Tibial artery (tissue), 4 donors: ENCODE measurements around the gene JCHAIN.

Source experiments
- DNase-seq, 2 donors: peaks; one replicate each; pipeline ENCODE4 v3.0.0-alpha.2; 2019
- H3K27ac ChIP-seq, 2 donors: fragments of 200-600 bp; sonication (generic) in 1 of 2; 1 replicate in 1 of 2; 2 replicates in 1 of 2; pipeline ENCODE4 v1.5.1; 2018 to 2019; ENCODE audit warnings: mild to moderate bottlenecking in 1 of 2
- H3K27me3 ChIP-seq, 2 donors: fragments of 200-600 bp; sonication (generic) in 1 of 2; one replicate each; pipeline versions ENCODE4 v1.5.1 to v1.6.0; 2016 to 2019
- H3K36me3 ChIP-seq, 3 donors: fragments of 200-600 bp; sonication (generic) in 2 of 3; one replicate each; pipeline ENCODE4 v1.5.1; 2016 to 2019; ENCODE audit warnings: mild to moderate bottlenecking in 2 of 3
- H3K4me1 ChIP-seq, 4 donors: fragments of 200-600 bp; sonication (generic) in 2 of 4; 1 replicate in 3 of 4; 2 replicates in 1 of 4; pipeline ENCODE4 v1.5.1; 2016 to 2019
- H3K4me3 ChIP-seq, 2 donors: fragments of 200-600 bp; sonication (generic) in 1 of 2; 1 replicate in 1 of 2; 2 replicates in 1 of 2; pipeline ENCODE4 v1.5.1; 2018 to 2019; ENCODE audit warnings: mild to moderate bottlenecking in 2 of 2
- H3K9me3 ChIP-seq, 3 donors: fragments of 200-600 bp; sonication (generic) in 1 of 3; one replicate each; pipeline ENCODE4 v1.5.1; 2016 to 2019
- intact Hi-C: fragments of 100-400 bp; cut with DNase I; formaldehyde crosslinking; loops from one replicate; pipeline ENCODE4 v1.15.0; 2023; ENCODE audit warnings: low total_unique reads
- TF ChIP-seq, protein P1 (sequence below), 2 experiments: fragments of 200-600 bp in 1 of 2; fragments of 450-650 bp in 1 of 2; IDR thresholded peaks; one replicate each; pipeline ENCODE4 v1.5.1; 2017 to 2019; ENCODE audit warnings: antibody characterized with exemption in 2 of 2, mild to moderate bottlenecking in 1 of 2, moderate library complexity in 1 of 2

The JCHAIN gene

DNA sequence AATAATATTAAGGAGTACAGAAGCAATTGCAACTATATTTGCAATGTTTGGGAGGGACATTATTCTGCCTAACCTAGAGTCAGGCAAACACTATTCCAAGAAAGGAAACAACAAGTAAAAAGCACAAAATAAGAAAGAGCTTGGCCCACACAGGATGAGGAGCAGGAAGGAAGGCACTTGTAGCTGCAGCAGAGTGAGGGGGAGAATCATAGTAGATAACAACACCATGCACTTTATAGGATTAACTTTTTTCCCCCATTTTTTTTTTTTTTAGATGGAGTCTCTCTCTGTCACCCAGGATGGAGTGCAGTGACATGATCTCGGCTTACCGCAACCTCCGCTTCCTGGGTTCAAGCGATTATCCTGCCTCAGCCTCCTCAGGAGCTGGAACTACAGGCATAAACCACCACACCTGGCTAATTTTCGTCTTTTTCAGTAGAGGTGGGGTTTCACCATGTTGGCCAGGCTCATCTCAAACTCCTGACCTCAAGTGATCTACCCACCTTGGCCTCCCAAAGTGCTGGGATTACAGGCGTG is 10.3 kb upstream of the JCHAIN start:
- no peak for DNase-seq
- H3K36me3 ChIP-seq, result no peaks in the 10 kb centered on the region
- H3K27ac ChIP-seq, result no peak overlapping the region
- H3K4me3 ChIP-seq, result no peak overlapping the region
- no peaks in the 10 kb centered on the region for H3K9me3 ChIP-seq
- H3K4me1 ChIP-seq, result no peaks in the 10 kb centered on the region
- no peaks in the 10 kb centered on the region for H3K27me3 ChIP-seq
- TF ChIP-seq, protein P1, sequence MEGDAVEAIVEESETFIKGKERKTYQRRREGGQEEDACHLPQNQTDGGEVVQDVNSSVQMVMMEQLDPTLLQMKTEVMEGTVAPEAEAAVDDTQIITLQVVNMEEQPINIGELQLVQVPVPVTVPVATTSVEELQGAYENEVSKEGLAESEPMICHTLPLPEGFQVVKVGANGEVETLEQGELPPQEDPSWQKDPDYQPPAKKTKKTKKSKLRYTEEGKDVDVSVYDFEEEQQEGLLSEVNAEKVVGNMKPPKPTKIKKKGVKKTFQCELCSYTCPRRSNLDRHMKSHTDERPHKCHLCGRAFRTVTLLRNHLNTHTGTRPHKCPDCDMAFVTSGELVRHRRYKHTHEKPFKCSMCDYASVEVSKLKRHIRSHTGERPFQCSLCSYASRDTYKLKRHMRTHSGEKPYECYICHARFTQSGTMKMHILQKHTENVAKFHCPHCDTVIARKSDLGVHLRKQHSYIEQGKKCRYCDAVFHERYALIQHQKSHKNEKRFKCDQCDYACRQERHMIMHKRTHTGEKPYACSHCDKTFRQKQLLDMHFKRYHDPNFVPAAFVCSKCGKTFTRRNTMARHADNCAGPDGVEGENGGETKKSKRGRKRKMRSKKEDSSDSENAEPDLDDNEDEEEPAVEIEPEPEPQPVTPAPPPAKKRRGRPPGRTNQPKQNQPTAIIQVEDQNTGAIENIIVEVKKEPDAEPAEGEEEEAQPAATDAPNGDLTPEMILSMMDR (IDR thresholded peaks at IDR 0.05), result no peak
- intact Hi-C loops, result no loop called here

DNA sequence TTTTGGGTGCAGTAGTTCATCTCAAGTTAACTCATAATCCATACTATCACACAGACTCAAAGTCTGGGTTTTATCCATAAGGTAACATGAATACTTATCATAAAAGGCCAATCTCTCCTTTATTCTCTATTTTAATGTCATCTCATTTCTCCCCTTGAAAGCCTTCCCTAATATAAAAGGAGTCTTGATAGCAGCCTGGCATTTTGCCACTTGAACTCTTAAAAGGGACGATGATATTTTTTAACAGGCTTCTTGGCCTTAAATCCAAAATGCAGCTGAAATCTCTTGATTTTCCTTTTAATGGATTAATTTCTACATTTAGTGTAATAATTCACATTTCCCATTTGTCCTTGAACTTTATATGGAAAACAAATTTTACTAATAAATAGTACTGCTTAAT is 8.4 kb upstream of the JCHAIN start:
- DNase-seq, result no peak
- Histone ChIP-seq H3K9me3 (no peaks in the 10 kb centered on the region), H3K4me3 (no peak overlapping the region), H3K36me3 (no peaks in the 10 kb centered on the region), H3K27me3 (no peaks in the 10 kb centered on the region), H3K27ac (no peak overlapping the region), H3K4me1 (no peaks in the 10 kb centered on the region)
- TF ChIP-seq, protein P1 (IDR thresholded peaks at IDR 0.05), result no peak
- intact Hi-C loops, result no loop called here

DNA sequence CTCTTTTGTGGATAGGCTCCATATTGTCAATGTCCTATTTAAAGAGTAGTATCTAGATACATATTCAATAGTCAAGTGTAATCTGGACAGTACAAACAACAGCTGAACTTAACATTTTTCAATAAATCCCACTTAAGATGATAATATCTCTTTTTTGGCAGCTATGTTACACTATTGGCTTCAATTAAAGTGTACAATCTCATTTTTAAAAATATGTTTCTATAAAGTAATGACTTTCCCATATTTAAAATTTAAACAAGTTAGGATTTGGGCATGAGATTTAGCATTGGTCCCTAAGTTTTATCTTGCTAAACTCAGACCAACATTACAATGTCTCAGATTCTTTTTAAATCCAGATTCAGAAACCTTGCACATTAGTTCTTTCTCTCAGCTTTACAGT is 7.9 kb upstream of the JCHAIN start:
- intact Hi-C loops, result no loop called here
- no peak for DNase-seq
- TF ChIP-seq, protein P1 (IDR thresholded peaks at IDR 0.05), result no peak

DNA sequence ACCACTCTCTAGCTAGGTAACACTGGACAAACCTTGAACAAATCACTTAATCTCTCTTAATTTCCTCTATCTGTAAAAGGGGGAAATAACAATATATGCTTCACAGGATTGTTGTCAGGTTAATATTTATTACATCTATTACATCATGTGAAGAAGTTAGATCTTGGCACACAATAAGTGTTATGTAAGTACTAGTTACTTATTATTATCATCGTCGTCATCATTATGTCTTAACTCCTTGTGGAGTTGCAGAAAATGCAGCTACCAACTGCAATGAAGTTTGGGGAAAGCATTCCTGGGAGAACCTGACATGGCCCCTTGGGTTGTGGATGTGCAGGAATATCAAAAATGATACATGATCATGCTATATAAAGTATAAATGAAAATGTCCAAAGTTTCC is 4.8 kb upstream of the JCHAIN start:
- Histone ChIP-seq H3K4me1 (no peaks in the 10 kb centered on the region), H3K4me3 (no peak overlapping the region), H3K36me3 (no peaks in the 10 kb centered on the region), H3K9me3 (no peaks in the 10 kb centered on the region), H3K27me3 (no peaks in the 10 kb centered on the region), H3K27ac (no peak overlapping the region)
- intact Hi-C loops, result no loop called here
- DNase-seq, result no peak
- TF ChIP-seq, protein P1 (IDR thresholded peaks at IDR 0.05), result no peak

More for the DNA sequence above, 7.9 kb upstream of the JCHAIN start:
- Histone ChIP-seq H3K4me3 (no peak overlapping the region), H3K4me1 (no peaks in the 10 kb centered on the region), H3K36me3 (no peaks in the 10 kb centered on the region), H3K27ac (no peak overlapping the region), H3K9me3 (no peaks in the 10 kb centered on the region), H3K27me3 (no peaks in the 10 kb centered on the region)

DNA sequence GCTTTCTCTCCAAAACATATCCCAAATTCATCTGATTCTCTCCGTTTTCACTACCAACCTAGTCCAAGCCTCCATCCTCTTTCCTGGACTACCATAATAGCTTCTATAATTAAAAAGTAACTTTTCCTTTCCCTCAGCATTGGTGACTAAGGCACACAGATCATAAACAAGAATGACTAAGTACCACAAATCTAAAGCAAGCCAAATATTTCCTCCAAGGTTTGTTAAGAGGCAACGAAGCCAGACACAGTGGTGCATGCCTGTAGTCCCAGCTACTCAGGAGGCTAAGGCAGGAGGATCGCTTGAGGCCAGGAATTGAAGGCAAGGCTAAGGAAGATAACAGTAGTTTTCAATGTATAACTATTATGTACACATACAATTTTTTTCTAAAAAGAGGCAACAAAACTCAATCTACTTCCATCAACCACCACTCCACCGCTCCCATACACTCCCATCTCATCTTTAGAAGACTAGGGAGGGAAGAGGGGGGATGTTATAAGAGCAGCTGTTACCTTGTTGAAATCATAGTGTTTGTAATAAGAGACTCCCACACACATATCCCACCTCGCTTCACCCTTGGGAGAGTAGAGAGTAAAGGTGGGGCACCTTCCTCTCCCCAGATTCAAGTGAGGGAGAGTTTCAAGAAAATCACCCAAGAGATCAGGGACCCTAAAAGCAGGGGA is 4.2 kb upstream of the JCHAIN start:
- Histone ChIP-seq H3K4me1 (no peaks in the 10 kb centered on the region), H3K4me3 (no peak overlapping the region), H3K27me3 (no peaks in the 10 kb centered on the region), H3K27ac (no peak overlapping the region), H3K9me3 (no peaks in the 10 kb centered on the region), H3K36me3 (no peaks in the 10 kb centered on the region)
- TF ChIP-seq, protein P1 (IDR thresholded peaks at IDR 0.05), result no peak
- intact Hi-C loops, result no loop called here
- DNase-seq, result no peak
